GM21576 (cell line): Measurements from ENCODE around the gene RASA2.
"Not testable (repeated sequence)": the region's sequence is repeated elsewhere in the genome, so short reads cannot be mapped to it uniquely, and the experiment has no call there.

Experiments used
- ATAC-seq: cut with Tn5 transposase; IDR thresholded peaks from one replicate; pipeline ENCODE4 v1.9.1; 2021; ENCODE audit warnings: mild to moderate bottlenecking, moderate library complexity; ENCODE audit not compliant: unreplicated experiment

RASA2 gene

GRCh38 chr3:141493184-141493583, 6.4 kb downstream of the RASA2 start:
- no peak for ATAC-seq

- ATAC-seq = not testable (repeated sequence)
Measured at GRCh38 chr3:141497589-141497988, 10.8 kb downstream of the RASA2 start.

GRCh38 chr3:141498598-141499223, 11.9 kb downstream of the RASA2 start:
- ATAC-seq = peak; percentile 95

- no peak for ATAC-seq
Measured at GRCh38 chr3:141499284-141499683, 12.5 kb downstream of the RASA2 start.

- no peak for ATAC-seq
Measured at GRCh38 chr3:141499965-141500364, 13.1 kb downstream of the RASA2 start.

GRCh38 chr3:141500397-141500796, 13.6 kb downstream of the RASA2 start:
- no peak for ATAC-seq

GRCh38 chr3:141505166-141505565, 18.3 kb downstream of the RASA2 start:
- no peak for ATAC-seq

GRCh38 chr3:141506071-141506470, 19.2 kb downstream of the RASA2 start:
- no peak for ATAC-seq

- ATAC-seq = no peak
Measured at GRCh38 chr3:141507392-141508066, 20.7 kb downstream of the RASA2 start.

- ATAC-seq = no peak
Measured at GRCh38 chr3:141508067-141508436, 21.2 kb downstream of the RASA2 start.

GRCh38 chr3:141511361-141511760, 24.5 kb downstream of the RASA2 start:
- ATAC-seq = no peak

- no peak for ATAC-seq
Measured at GRCh38 chr3:141514382-141514781, 27.6 kb downstream of the RASA2 start.

- ATAC-seq = no peak
Measured at GRCh38 chr3:141519587-141519986, 32.8 kb downstream of the RASA2 start.

- ATAC-seq = no peak
Measured at GRCh38 chr3:141521781-141522180, 35.0 kb downstream of the RASA2 start.

- ATAC-seq = no peak
Measured at GRCh38 chr3:141523615-141524375, 37.0 kb downstream of the RASA2 start.

- no peak for ATAC-seq
Measured at GRCh38 chr3:141524988-141525387, 38.2 kb downstream of the RASA2 start.

GRCh38 chr3:141525814-141526213, 39.0 kb downstream of the RASA2 start:
- no peak for ATAC-seq

- no peak for ATAC-seq
Measured at GRCh38 chr3:141526709-141527108, 39.9 kb downstream of the RASA2 start.

- no peak for ATAC-seq
Measured at GRCh38 chr3:141528800-141529199, 42.0 kb downstream of the RASA2 start.

GRCh38 chr3:141529256-141529655, 42.4 kb downstream of the RASA2 start:
- no peak for ATAC-seq

GRCh38 chr3:141529717-141530414, 43.0 kb downstream of the RASA2 start:
- ATAC-seq = no peak

- no peak for ATAC-seq
Measured at GRCh38 chr3:141530415-141530768, 43.6 kb downstream of the RASA2 start.
